Gastrocnemius medialis (tissue), 4 donors: ENCODE data around the gene DHRS7B. TPM values are rescaled to one million over a fixed set of nuclear protein-coding genes. Genes with fewer than 3 reads are reported as not detected.

Experiments used
- ATAC-seq, 2 donors: fragments of 150-250 bp; one replicate each; pipeline ENCODE4 v1.9.1; 2016
- DNase-seq, 2 donors: peaks; one replicate each; pipeline ENCODE4 v3.0.0-alpha.2; 2019
- H3K27ac ChIP-seq, 4 donors: fragments of 200-600 bp; sonication (generic); 1 replicate in 1 of 4; 2 replicates in 3 of 4; pipeline ENCODE4 v1.5.1; 2016 to 2018; ENCODE audit warnings: mild to moderate bottlenecking in 2 of 4, moderate library complexity in 1 of 4
- H3K27me3 ChIP-seq, 3 donors: fragments of 200-600 bp; sonication (generic) in 2 of 3; 1 replicate in 1 of 3; 2 replicates in 2 of 3; pipeline versions ENCODE4 v1.5.1 to v1.6.0; 2016 to 2019; ENCODE audit warnings: mild to moderate bottlenecking in 1 of 3, moderate library complexity in 1 of 3
- H3K36me3 ChIP-seq, 2 donors: fragments of 200-600 bp; sonication (generic) in 1 of 2; one replicate each; pipeline ENCODE4 v1.5.1; 2017 to 2018
- H3K4me1 ChIP-seq, 2 donors: fragments of 200-600 bp; sonication (generic) in 1 of 2; one replicate each; pipeline ENCODE4 v1.5.1; 2016 to 2017; ENCODE audit warnings: mild to moderate bottlenecking in 2 of 2
- H3K4me3 ChIP-seq, 4 donors: fragments of 200-600 bp; sonication (generic) in 3 of 4; 1 replicate in 1 of 4; 2 replicates in 3 of 4; pipeline ENCODE4 v1.5.1; 2016 to 2019; ENCODE audit warnings: mild to moderate bottlenecking in 2 of 4
- H3K9me3 ChIP-seq, 3 donors: fragments of 200-600 bp; sonication (generic) in 2 of 3; 1 replicate in 1 of 3; 2 replicates in 2 of 3; pipeline ENCODE4 v1.5.1; 2016 to 2019
- CTCF ChIP-seq, 5 experiments: fragments of 450-650 bp in 3 of 5; fragments of 200-600 bp in 2 of 5; sonication (generic) in 2 of 5; IDR thresholded peaks in 4 of 5; conservative IDR thresholded peaks in 1 of 5; 1 replicate in 4 of 5; 2 replicates in 1 of 5; pipeline ENCODE4 v1.5.1; 2016 to 2019; ENCODE audit warnings: antibody characterized with exemption in 5 of 5, mild to moderate bottlenecking in 3 of 5, moderate library complexity in 3 of 5
- POLR2A ChIP-seq, 2 donors: fragments of 450-650 bp; IDR thresholded peaks; one replicate each; pipeline ENCODE4 v1.6.1; 2017; ENCODE audit warnings: antibody characterized with exemption in 2 of 2, mild to moderate bottlenecking in 2 of 2, moderate library complexity in 2 of 2
- in situ Hi-C, 4 donors: fragments of 200-750 bp; cut with MboI; loops; one replicate each; pipeline versions ENCODE4 v1.15.0 to v1.8.0; 2017; ENCODE audit warnings: low sequenced_read_pairs in 4 of 4
- intact Hi-C: fragments of 100-400 bp; cut with DNase I; formaldehyde crosslinking; loops from one replicate; pipeline ENCODE4 v1.15.1; 2023; ENCODE audit warnings: low total_unique reads
- total RNA-seq, 4 donors: library from RNA; depleted of rRNA; stranded (reverse); fragments of >200 nt; gene quantifications; one replicate each; pipeline versions ENCODE4 v1.1.0 to v1.2.3, GENCODE V29; 2016

Gene DHRS7B
- total RNA-seq, 4 donors from 2014 or later: 35.7 to 73.2 (median 43.2) TPM

GRCh38 chr17:21164216-21164615, 37.5 kb downstream of the DHRS7B start:
- peaks cover 76 to 79% of the 10 kb centered on the region in 2 donors for H3K4me1 ChIP-seq
- H3K4me3 ChIP-seq: no peak overlapping the region

GRCh38 chr17:21164620-21165019, 37.9 kb downstream of the DHRS7B start:
- Histone ChIP-seq H3K4me1 (peaks cover 80 to 83% of the 10 kb centered on the region in 2 donors), H3K4me3 (no peak overlapping the region), H3K36me3 (no peaks in the 10 kb centered on the region), H3K9me3 (no peaks in the 10 kb centered on the region), H3K27ac (peak overlapping the region; percentile 92 to 98 (median 96)), H3K27me3 (no peaks in the 10 kb centered on the region)
- intact Hi-C loops: loop anchor here (2.0 kb wide), 1 partner anchor 88 kb away; the partner anchor contains the start of gene NATD1
- in situ Hi-C loops: no loop called here
- DNase-seq (no peak), ATAC-seq (no peak)
- TF ChIP-seq POLR2A (IDR thresholded peaks at IDR 0.05): no peak
- TF ChIP-seq CTCF (IDR thresholded peaks at IDR 0.05 in 4 of 5, conservative IDR thresholded peaks at IDR 0.05 in 1 of 5): no peak

More at GRCh38 chr17:21164216-21164615, 37.5 kb downstream of the DHRS7B start:
- Histone ChIP-seq H3K9me3 (no peaks in the 10 kb centered on the region), H3K27ac (peak overlapping the region; percentile 92 to 98 (median 96)), H3K27me3 (no peaks in the 10 kb centered on the region), H3K36me3 (no peaks in the 10 kb centered on the region)
- ATAC-seq: peak in 1 of 2 donors; percentile 14
- peak in 3 of 5 experiments; percentile 25 to 39 (median 30) for TF ChIP-seq CTCF (IDR thresholded peaks at IDR 0.05 in 4 of 5, conservative IDR thresholded peaks at IDR 0.05 in 1 of 5)
- TF ChIP-seq POLR2A (IDR thresholded peaks at IDR 0.05): no peak
- intact Hi-C loops: loop anchor here (2.0 kb wide), 1 partner anchor 89 kb away; the partner anchor contains the start of gene NATD1
- no peak for DNase-seq
- in situ Hi-C loops: no loop called here

GRCh38 chr17:21165922-21166594, 39.3 kb downstream of the DHRS7B start:
- peak overlapping the region; percentile 34 to 42 (median 36) for H3K4me3 ChIP-seq

GRCh38 chr17:21166595-21167210, 39.9 kb downstream of the DHRS7B start:
- peaks cover 84 to 89% of the 10 kb centered on the region in 2 donors for H3K4me1 ChIP-seq
- in situ Hi-C loops (no loop called here), intact Hi-C loops (loop anchor here (1.0 to 2.0 kb wide), 5 partner anchors 40 to 124 kb away; partner anchors contain the start of gene DHRS7B)

More at GRCh38 chr17:21165922-21166594, 39.3 kb downstream of the DHRS7B start:
- Histone ChIP-seq H3K27ac (peak overlapping the region; percentile 92 to 98 (median 96)), H3K4me1 (peaks cover 84 to 89% of the 10 kb centered on the region in 2 donors), H3K9me3 (no peaks in the 10 kb centered on the region), H3K27me3 (no peaks in the 10 kb centered on the region), H3K36me3 (no peaks in the 10 kb centered on the region)
- intact Hi-C loops: loop anchor here (2.0 kb wide), 4 partner anchors 39 to 87 kb away; partner anchors contain the start of genes DHRS7B and NATD1
- in situ Hi-C loops: no loop called here
- ATAC-seq: peak; percentile 51 to 55
- peak; percentile 69 to 92 for DNase-seq
- TF ChIP-seq POLR2A (IDR thresholded peaks at IDR 0.05): peak; percentile 27 to 48
- no peak for TF ChIP-seq CTCF (IDR thresholded peaks at IDR 0.05 in 4 of 5, conservative IDR thresholded peaks at IDR 0.05 in 1 of 5)

More at GRCh38 chr17:21166595-21167210, 39.9 kb downstream of the DHRS7B start:
- DNase-seq (no peak), ATAC-seq (peak; percentile 53 to 63)
- Histone ChIP-seq H3K4me3 (peak overlapping the region; percentile 34 to 42 (median 36)), H3K27ac (peak overlapping the region; percentile 92 to 98 (median 96)), H3K9me3 (no peaks in the 10 kb centered on the region), H3K27me3 (no peaks in the 10 kb centered on the region), H3K36me3 (no peaks in the 10 kb centered on the region)
- TF ChIP-seq CTCF (IDR thresholded peaks at IDR 0.05 in 4 of 5, conservative IDR thresholded peaks at IDR 0.05 in 1 of 5) (no peak), POLR2A (IDR thresholded peaks at IDR 0.05) (no peak)
